KMS-11 (cell line): Measurements from ENCODE around the gene CYP2W1.
"Not testable (repeated sequence)": the region's sequence is repeated elsewhere in the genome, so short reads cannot be mapped to it uniquely, and the experiment has no call there.

ENCODE experiments used
- H2AFZ ChIP-seq: fragments of 200-600 bp; sonication (generic); 2 replicates; pipeline ENCODE4 v1.6.1; 2016; ENCODE audit warnings: antibody characterized with exemption, mixed run types, low read depth
- H3K27ac ChIP-seq: fragments of 200-600 bp; sonication (generic); 2 replicates; pipeline ENCODE4 v1.6.1; 2016; ENCODE audit warnings: mild to moderate bottlenecking, mixed run types
- H3K27me3 ChIP-seq: fragments of 200-600 bp; sonication (generic); 2 replicates; pipeline ENCODE4 v1.6.1; 2017; ENCODE audit warnings: mild to moderate bottlenecking, low read depth, mixed run types, moderate library complexity; ENCODE audit not compliant: insufficient read depth
- H3K36me3 ChIP-seq: fragments of 200-600 bp; sonication (generic); 2 replicates; pipeline ENCODE4 v1.6.1; 2017; ENCODE audit warnings: mild to moderate bottlenecking, mixed run types; ENCODE audit not compliant: insufficient read depth
- H3K4me1 ChIP-seq: fragments of 200-600 bp; sonication (generic); 2 replicates; pipeline ENCODE4 v1.6.1; 2016; ENCODE audit warnings: mild to moderate bottlenecking, low read depth, mixed run types; ENCODE audit not compliant: poor library complexity, severe bottlenecking
- H3K4me2 ChIP-seq: fragments of 200-600 bp; sonication (generic); 2 replicates; pipeline ENCODE4 v1.7.0; 2016; ENCODE audit warnings: mild to moderate bottlenecking, mixed run types
- H3K4me3 ChIP-seq: fragments of 200-600 bp; sonication (generic); IDR thresholded peaks from 2 replicates; pipeline ENCODE4 v1.6.1; 2017; ENCODE audit warnings: low read depth, low read length, mixed read lengths; ENCODE audit not compliant: insufficient read depth
- H3K79me2 ChIP-seq: fragments of 200-600 bp; sonication (generic); 2 replicates; pipeline ENCODE4 v1.6.1; 2016; ENCODE audit warnings: low read depth, mixed run types; ENCODE audit not compliant: insufficient read depth
- H3K9ac ChIP-seq: fragments of 200-600 bp; sonication (generic); 2 replicates; pipeline ENCODE4 v1.6.1; 2016; ENCODE audit warnings: mild to moderate bottlenecking, mixed run types
- H4K20me1 ChIP-seq: fragments of 200-600 bp; sonication (generic); 2 replicates; pipeline ENCODE4 v1.6.1; 2016; ENCODE audit warnings: mild to moderate bottlenecking, mixed run types; ENCODE audit not compliant: insufficient read depth
- CTCF ChIP-seq: fragments of 200-600 bp; sonication (generic); conservative IDR thresholded peaks from 2 replicates; pipeline ENCODE4 v1.6.1; 2017; ENCODE audit warnings: low read depth, mild to moderate bottlenecking, antibody characterized with exemption, low read length, moderate library complexity, mixed read lengths

The CYP2W1 gene

GRCh38 chr7:997404-998395 is 14.7 kb downstream of the CYP2W1 start:
- Histone ChIP-seq H3K27ac (no peak overlapping the region), H3K36me3 (no peaks in the 10 kb centered on the region), H3K4me1 (peaks cover 3% of the 10 kb centered on the region), H2AFZ (no peak overlapping the region), H3K4me3 (no peak overlapping the region), H3K4me2 (no peak overlapping the region), H3K27me3 (no peaks in the 10 kb centered on the region), H3K9ac (no peak overlapping the region), H3K79me2 (no peaks in the 10 kb centered on the region), H4K20me1 (no peaks in the 10 kb centered on the region)
- no peak for TF ChIP-seq CTCF

DNA sequence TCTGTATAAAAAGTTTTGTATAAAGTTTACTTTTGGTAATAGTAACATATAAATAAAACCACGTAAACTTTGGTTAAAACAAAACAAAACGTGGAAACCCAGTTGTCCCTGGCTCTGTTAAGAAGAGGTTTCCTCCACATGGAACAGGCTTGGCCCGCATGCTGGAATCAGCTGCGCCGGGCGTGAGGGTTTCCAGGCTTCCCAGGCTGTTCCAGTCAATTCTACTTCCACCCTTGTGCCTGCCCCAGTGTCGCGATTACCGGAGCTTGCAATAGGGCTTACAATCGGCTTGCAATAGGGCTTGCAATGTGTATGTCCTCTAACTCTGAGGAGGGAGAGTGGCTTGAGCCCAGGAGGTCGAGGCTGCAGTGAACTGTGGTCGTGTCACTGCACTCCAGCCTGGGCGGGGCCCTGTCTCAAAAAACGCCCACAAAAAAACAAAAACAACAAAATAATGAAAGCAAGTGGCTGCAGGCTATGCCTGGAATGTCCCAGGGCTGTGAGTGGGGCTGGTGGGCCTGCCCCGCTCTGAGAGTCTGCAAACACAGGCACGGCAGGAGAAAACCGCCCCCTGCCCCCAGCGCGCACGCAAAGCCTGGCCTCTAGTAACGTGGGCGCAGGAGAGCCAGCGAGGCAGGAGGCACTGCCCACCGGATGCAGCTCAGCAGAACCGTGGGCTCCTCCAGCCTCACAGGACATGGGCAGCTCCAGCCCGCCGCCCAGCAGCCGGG is 16.3 kb downstream of the CYP2W1 start:
- Histone ChIP-seq H3K79me2 (no peaks in the 10 kb centered on the region), H3K27ac (no peak overlapping the region), H3K36me3 (no peaks in the 10 kb centered on the region), H3K4me3 (no peak overlapping the region), H3K4me1 (no peaks in the 10 kb centered on the region), H3K9ac (no peak overlapping the region), H3K27me3 (no peaks in the 10 kb centered on the region), H2AFZ (no peak overlapping the region), H4K20me1 (no peaks in the 10 kb centered on the region), H3K4me2 (no peak overlapping the region)
- TF ChIP-seq CTCF = no peak

GRCh38 chr7:999941-1000935 is 17.3 kb downstream of the CYP2W1 start:
- H2AFZ ChIP-seq = no peak overlapping the region
- H3K4me1 ChIP-seq = no peaks in the 10 kb centered on the region
- H4K20me1 ChIP-seq = no peaks in the 10 kb centered on the region
- H3K9ac ChIP-seq = no peak overlapping the region
- no peaks in the 10 kb centered on the region for H3K36me3 ChIP-seq
- no peak for TF ChIP-seq CTCF
- no peak overlapping the region for H3K4me3 ChIP-seq
- H3K27me3 ChIP-seq = no peaks in the 10 kb centered on the region
- no peaks in the 10 kb centered on the region for H3K79me2 ChIP-seq
- H3K4me2 ChIP-seq = no peak overlapping the region
- H3K27ac ChIP-seq = no peak overlapping the region

GRCh38 chr7:1001069-1001770 is 18.2 kb downstream of the CYP2W1 start:
- H3K4me1 ChIP-seq, H3K27ac ChIP-seq, H3K4me2 ChIP-seq: not testable (repeated sequence)

DNA sequence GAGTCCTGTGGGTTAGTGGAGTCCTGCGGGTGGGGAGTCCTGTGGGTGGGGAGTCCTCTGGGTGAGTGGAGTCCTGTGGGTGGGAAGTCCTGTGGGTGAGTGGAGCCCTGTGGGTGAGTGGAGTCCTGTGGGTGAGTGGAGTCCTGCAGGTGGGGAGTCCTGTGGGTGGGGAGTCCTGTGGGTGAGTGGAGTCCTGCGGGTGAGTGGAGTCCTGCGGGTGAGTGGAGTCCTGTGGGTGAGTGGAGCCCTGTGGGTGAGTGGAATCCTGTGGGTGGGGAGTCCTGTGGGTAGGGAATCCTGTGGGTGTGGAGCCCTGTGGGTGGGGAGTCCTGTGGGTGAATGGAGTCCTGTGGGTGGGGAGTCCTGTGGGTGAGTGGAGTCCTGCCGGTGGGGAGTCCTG is 19.0 kb downstream of the CYP2W1 start:
- not testable (repeated sequence) for H3K9ac ChIP-seq, H3K36me3 ChIP-seq, H2AFZ ChIP-seq, H3K27ac ChIP-seq, H3K4me3 ChIP-seq, H3K79me2 ChIP-seq, H3K4me1 ChIP-seq, H3K4me2 ChIP-seq, H4K20me1 ChIP-seq, H3K27me3 ChIP-seq

More at GRCh38 chr7:1001069-1001770, 18.2 kb downstream of the CYP2W1 start:
- not testable (repeated sequence) for H3K27me3 ChIP-seq, H3K79me2 ChIP-seq, H4K20me1 ChIP-seq, H3K9ac ChIP-seq, H3K4me3 ChIP-seq, H2AFZ ChIP-seq, H3K36me3 ChIP-seq

GRCh38 chr7:1002445-1002844 is 19.5 kb downstream of the CYP2W1 start:
- not testable (repeated sequence) for H3K36me3 ChIP-seq, H3K79me2 ChIP-seq, H3K9ac ChIP-seq, H4K20me1 ChIP-seq, H3K4me2 ChIP-seq, H2AFZ ChIP-seq, H3K27ac ChIP-seq, H3K4me3 ChIP-seq, H3K4me1 ChIP-seq, H3K27me3 ChIP-seq
